Hair follicle dermal papilla cell (primary cell): ENCODE data around the gene LUZP4. TPM values are rescaled to one million over a fixed set of nuclear protein-coding genes. Genes with fewer than 3 reads are reported as not detected.

Experiments
- total RNA-seq: library from RNA; depleted of rRNA; stranded (reverse); fragments of >200 nt; gene quantifications from 2 replicates; pipeline ENCODE4 v1.2.3, GENCODE V29; 2012

LUZP4 gene
- not detected in 2 replicates for total RNA-seq

GRCh38 chrX:115289465-115289864 is at the start of gene LUZP4:
TSS of gene LUZP4 (plus strand) at chrX:115289715. CDS start at chrX:115289760, 45 bp downstream.

Other genes with a start within 250 kb of the LUZP4 start
- not detected in 2 replicates for gene RBMXL3, start 100.3 kb upstream of the LUZP4 start, total RNA-seq
- 7.5 and 8.4 TPM in 2 replicates for gene LRCH2, start 55.6 kb upstream of the LUZP4 start, total RNA-seq